ENCODE data around the gene AJAP1.

The AJAP1 gene

DNA sequence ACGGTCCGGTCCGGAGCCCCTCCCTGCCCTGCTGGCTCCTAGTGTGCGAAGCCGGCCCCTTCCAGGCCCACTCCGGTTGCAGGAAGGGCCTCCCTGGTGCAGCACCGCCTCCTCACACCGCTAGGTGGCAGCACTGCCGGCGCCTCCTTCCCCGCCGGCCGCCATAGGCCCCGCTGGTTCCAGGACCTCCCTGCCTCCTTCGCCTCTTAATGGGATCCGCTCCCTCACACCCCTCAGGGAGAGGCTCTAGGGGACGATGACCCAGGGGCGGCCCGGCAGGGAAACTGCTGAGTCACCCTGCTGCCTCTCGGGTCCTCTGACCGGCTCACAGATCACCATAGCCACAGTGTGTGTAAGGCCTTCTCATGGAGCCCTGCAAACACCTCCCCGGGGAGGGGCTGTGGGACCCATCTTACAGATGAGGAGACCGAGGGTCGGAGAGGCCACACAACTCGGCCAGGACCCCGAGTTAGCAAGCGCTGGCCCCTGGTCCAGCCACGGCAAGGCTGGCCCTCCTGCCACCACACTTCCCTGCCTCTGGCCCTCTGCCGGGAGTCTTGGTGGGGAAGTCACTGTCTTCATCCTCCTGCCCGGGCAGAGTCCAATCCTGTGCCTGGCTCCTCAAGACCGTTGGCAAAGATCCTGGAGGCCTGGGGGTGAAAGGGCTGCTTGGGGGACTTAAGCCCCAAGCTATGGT lies 1.6 kb upstream of the AJAP1 start:
- TF ChIP-seq, protein P1, sequence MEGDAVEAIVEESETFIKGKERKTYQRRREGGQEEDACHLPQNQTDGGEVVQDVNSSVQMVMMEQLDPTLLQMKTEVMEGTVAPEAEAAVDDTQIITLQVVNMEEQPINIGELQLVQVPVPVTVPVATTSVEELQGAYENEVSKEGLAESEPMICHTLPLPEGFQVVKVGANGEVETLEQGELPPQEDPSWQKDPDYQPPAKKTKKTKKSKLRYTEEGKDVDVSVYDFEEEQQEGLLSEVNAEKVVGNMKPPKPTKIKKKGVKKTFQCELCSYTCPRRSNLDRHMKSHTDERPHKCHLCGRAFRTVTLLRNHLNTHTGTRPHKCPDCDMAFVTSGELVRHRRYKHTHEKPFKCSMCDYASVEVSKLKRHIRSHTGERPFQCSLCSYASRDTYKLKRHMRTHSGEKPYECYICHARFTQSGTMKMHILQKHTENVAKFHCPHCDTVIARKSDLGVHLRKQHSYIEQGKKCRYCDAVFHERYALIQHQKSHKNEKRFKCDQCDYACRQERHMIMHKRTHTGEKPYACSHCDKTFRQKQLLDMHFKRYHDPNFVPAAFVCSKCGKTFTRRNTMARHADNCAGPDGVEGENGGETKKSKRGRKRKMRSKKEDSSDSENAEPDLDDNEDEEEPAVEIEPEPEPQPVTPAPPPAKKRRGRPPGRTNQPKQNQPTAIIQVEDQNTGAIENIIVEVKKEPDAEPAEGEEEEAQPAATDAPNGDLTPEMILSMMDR (IDR thresholded peaks at IDR 0.05; ENCODE audit: low read length, missing control alignments) = peak; percentile 71
- no peak overlapping the region for H3K4me3 ChIP-seq (replicated peaks; ENCODE audit: low read depth, low read length)
- DNase-seq (ENCODE audit: low read depth) = peak; percentile 34

DNA sequence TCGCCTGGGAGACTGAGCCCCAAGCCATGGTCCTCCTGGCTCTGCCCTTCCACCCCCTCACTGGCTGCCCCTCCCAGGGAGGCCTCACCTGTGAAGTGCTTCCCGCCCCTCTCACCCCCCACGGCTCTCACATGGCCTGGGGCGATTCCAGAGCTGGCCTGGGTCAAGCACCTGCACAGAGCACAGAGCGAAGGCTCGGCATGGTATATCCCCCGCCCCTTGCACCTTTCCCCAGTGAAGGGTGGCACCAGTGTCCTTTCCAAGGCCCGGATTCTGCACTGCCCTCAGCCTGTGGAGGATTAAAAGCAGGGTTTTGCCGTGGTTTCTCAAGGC lies 1.1 kb upstream of the AJAP1 start:
- TF ChIP-seq, protein P1 (IDR thresholded peaks at IDR 0.05; ENCODE audit: low read length, missing control alignments) = no peak
- H3K4me3 ChIP-seq (replicated peaks; ENCODE audit: low read depth, low read length) = no peak overlapping the region
- no peak for DNase-seq (ENCODE audit: low read depth)

DNA sequence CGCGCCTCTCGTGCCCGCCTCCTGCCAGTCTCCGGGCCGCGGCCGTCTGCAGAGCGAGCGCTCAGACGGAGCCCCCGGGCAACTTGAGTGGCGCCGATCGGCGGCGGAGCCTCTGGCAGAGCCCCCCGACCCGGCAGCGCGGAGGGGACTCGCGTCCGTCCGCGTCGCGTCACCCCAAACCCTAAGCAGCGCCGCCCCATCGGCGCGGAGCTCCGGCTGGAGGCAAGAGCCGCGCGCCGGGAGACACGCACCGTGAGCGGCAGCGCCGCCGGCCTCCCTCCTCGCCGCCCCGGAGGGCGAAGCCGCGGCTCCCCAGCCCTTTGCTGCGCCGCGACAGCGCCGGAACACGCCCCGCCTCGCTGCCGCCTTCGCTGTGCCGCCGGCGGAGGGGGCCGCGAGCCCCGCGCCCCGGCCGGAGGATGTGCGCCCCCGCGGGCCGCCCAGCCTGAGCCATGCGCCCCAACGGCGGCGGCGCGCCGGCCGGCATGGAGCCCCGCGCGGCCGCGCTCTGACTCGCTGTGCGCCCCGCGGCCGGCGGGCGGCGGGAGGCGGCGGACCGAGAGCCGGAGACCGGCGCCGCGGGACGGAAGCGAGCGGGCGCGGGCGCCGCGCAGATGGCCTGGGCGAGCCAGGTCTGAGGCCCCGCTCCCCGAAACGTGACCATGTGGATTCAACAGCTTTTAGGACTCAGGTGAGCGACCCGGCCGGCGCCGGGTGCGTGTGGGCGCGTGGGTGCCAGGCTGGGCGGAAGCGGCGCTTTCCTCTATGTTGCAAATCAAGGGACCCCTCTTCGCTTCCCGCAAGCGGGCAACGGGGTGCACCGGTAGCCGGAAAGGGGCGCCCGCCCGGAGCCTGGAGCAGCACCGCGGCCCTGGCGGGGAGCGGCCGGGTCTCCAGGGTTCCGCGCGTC lies 610 bp downstream of the AJAP1 start:
- no peak overlapping the region for H3K4me3 ChIP-seq (replicated peaks; ENCODE audit: low read depth, low read length)
- no peak for DNase-seq (ENCODE audit: low read depth)
- TF ChIP-seq, protein P1 (IDR thresholded peaks at IDR 0.05; ENCODE audit: low read length, missing control alignments) = no peak

DNA sequence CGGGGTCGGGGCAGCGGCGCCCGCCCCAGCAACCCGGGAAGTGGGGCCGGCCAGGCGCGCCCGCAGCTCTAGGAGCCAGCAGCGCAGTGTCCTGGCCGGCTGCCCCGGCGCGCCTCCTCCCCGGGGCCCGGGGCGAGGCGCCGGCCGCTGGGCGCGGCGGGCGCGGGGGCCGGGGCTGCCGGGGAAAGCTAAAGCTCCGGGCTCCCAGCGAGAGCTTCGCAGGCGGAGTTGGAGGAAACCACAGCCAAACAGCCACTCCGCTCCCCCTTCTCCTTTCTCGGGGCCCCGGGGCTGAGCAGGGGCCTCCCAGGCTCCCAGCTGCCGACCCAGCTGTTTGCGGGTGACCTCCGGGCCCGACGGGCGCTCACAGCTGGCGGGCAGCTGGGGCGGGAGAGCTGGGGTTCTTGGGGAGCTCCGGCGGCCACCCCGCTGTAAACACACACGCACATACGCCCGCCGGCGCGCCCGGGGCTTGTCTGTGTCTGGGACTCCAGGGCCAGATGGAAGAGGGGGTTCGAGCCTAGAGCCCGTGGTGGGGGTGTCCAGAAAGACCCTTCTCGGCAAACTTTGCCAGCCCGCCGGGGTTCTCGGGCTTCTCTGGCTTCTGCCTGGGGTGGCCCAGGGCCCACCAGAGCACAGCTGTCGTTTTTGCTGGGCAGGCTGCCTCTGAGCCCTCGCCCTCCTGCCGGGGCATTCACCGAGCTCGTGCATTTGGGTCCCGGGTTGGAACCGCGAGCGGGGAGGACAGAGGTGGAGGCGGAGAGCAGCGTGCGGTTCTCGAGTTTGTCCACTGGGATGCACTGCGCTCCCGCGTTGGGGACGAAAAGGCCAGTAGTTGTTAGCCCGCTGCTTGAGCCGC lies 1.5 kb downstream of the AJAP1 start:
- TF ChIP-seq, protein P1 (IDR thresholded peaks at IDR 0.05; ENCODE audit: low read length, missing control alignments) = no peak
- DNase-seq (ENCODE audit: low read depth) = peak; percentile 11
- no peak overlapping the region for H3K4me3 ChIP-seq (replicated peaks; ENCODE audit: low read depth, low read length)

DNA sequence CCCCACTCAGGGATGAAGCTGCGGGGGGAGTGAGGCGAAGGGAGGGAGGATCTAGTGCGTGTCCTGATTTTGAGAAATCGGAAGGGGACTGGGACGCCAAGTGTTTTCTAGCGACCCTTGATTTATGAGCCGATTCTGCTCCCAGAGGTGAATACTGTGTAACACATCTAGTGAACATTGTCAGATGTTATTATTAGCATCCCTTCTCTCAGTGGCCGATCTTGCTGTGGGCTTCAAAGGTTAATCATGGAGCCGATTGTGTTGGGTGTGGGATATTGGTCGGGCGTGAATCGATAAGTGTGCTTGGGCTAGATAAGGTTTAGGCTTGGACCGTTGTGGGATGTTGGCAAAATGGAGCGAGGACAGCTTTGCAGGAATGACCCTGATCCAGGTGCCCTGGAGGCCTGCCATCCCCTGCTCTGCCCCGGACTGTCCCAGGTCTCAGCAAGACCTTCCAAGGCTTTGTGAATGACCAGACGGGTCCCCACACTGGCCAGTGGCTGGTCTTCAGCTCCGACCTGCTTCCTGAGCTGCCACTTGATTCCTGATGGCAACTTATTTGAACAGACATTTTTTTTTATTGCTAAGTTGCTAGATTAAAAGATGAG lies 2.2 kb downstream of the AJAP1 start:
- DNase-seq (ENCODE audit: low read depth) = no peak
- no peak overlapping the region for H3K4me3 ChIP-seq (replicated peaks; ENCODE audit: low read depth, low read length)
- TF ChIP-seq, protein P1 (IDR thresholded peaks at IDR 0.05; ENCODE audit: low read length, missing control alignments) = no peak

DNA sequence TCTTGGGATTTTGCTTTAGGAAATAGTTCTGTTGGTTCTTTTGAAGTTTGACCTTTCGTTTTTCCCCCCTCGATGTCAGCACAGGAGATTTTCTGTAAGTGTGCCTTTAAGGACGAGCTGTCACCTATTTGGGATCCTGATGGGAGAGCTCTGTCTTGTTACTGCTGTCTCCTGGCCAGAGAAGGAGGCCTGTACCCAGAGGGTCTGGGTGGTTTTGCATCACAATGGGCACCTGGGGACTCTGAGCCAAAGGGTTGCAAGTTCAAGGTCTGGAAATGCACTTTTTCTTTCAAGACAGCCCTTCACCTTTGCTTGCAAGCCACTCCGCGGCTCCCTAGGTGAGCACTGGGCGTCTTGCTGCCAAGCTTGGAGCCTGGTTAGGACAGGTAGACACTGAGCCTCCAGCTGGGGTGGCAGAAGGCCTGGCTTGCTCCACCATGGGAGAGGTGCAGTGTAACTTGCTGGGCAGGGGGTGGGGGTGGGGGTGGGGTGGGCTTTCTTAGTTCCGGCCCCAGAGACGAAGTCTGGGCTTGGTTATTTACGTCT lies 2.9 kb downstream of the AJAP1 start:
- TF ChIP-seq, protein P1 (IDR thresholded peaks at IDR 0.05; ENCODE audit: low read length, missing control alignments) = no peak
- H3K4me3 ChIP-seq (replicated peaks; ENCODE audit: low read depth, low read length) = no peak overlapping the region
- no peak for DNase-seq (ENCODE audit: low read depth)

All from fibroblast of pulmonary artery (primary cell).